SK-N-SH treated with all-trans-retinoic acid at 6 μM for 48 hours (cell line): Measurements from ENCODE around the gene EPB41L2.
"Not testable (repeated sequence)": the region's sequence is repeated elsewhere in the genome, so short reads cannot be mapped to it uniquely, and the experiment has no call there.

Source experiments
- ATAC-seq: fragments of 200-7000 bp; cut with Tn5 transposase; 3 replicates; pipeline ENCODE4 v1.9.1; 2020; ENCODE audit warnings: mild to moderate bottlenecking, moderate library complexity
- ARNTL ChIP-seq: fragments of 450-650 bp; formaldehyde crosslinking; IDR thresholded peaks from 2 replicates; pipeline ENCODE4 v1.5.0; 2020; ENCODE audit warnings: low read depth, mild to moderate bottlenecking, moderate library complexity, borderline replicate concordance
- BACH2 ChIP-seq: fragments of 250-450 bp; sonication (Bioruptor Pico); IDR thresholded peaks from 2 replicates; pipeline ENCODE4 v1.9.0; 2021; ENCODE audit warnings: mild to moderate bottlenecking, borderline replicate concordance
- CREB5 ChIP-seq: fragments of 250-450 bp; sonication (Bioruptor Pico); IDR thresholded peaks from 2 replicates; pipeline ENCODE4 v1.5.1; 2020; ENCODE audit warnings: low read depth, mild to moderate bottlenecking, moderate library complexity
- CSDC2 ChIP-seq: fragments of 250-450 bp; sonication (Bioruptor Pico); IDR thresholded peaks from 2 replicates; pipeline ENCODE4 v1.5.0; 2020; ENCODE audit warnings: mild to moderate bottlenecking, moderate library complexity
- CSRNP3 ChIP-seq: fragments of 250-450 bp; sonication (Bioruptor Pico); IDR thresholded peaks from 2 replicates; pipeline ENCODE4 v1.5.1; 2021; ENCODE audit warnings: mild to moderate bottlenecking, moderate library complexity
- ESRRG ChIP-seq: fragments of 250-450 bp; sonication (Bioruptor Pico); IDR thresholded peaks from 2 replicates; pipeline ENCODE4 v1.6.1; 2021; ENCODE audit warnings: mild to moderate bottlenecking
- GLIS3 ChIP-seq: fragments of 250-450 bp; sonication (Bioruptor Pico); IDR thresholded peaks from 2 replicates; pipeline ENCODE4 v1.5.0; 2020; ENCODE audit warnings: mild to moderate bottlenecking, moderate library complexity
- ISL1 ChIP-seq: fragments of 250-450 bp; sonication (Bioruptor Pico); IDR thresholded peaks from 2 replicates; pipeline ENCODE4 v2.1.2; 2022; ENCODE audit warnings: mild to moderate bottlenecking, moderate library complexity
- OSR1 ChIP-seq: fragments of 250-450 bp; sonication (Bioruptor Pico); IDR thresholded peaks from 2 replicates; pipeline ENCODE4 v1.8.0; 2022; ENCODE audit warnings: moderate library complexity, mild to moderate bottlenecking, inconsistent platforms
- POU6F1 ChIP-seq: fragments of 250-450 bp; sonication (Bioruptor Pico); IDR thresholded peaks from 2 replicates; pipeline ENCODE4 v1.8.0; 2021; ENCODE audit warnings: low read depth, mild to moderate bottlenecking, moderate library complexity, borderline replicate concordance
- PPARA ChIP-seq: fragments of 250-450 bp; sonication (Bioruptor Pico); IDR thresholded peaks from 2 replicates; pipeline ENCODE4 v1.5.0; 2020; ENCODE audit warnings: mild to moderate bottlenecking, borderline replicate concordance
- RARB ChIP-seq: fragments of 250-450 bp; sonication (Bioruptor Pico); IDR thresholded peaks from 2 replicates; pipeline ENCODE4 v1.8.0; 2021; ENCODE audit warnings: mild to moderate bottlenecking, moderate library complexity
- SNAI2 ChIP-seq: fragments of 250-450 bp; sonication (Bioruptor Pico); IDR thresholded peaks from 2 replicates; pipeline ENCODE4 v1.5.0; 2020; ENCODE audit warnings: mild to moderate bottlenecking, moderate library complexity
- TCF4 ChIP-seq: fragments of 250-450 bp; sonication (Bioruptor Pico); IDR thresholded peaks from 2 replicates; pipeline ENCODE4 v1.8.0; 2021; ENCODE audit warnings: mild to moderate bottlenecking, moderate library complexity, borderline replicate concordance
- TOX ChIP-seq: fragments of 250-450 bp; sonication (Bioruptor Pico); IDR thresholded peaks from 2 replicates; pipeline ENCODE4 v1.8.0; 2021; ENCODE audit warnings: mild to moderate bottlenecking, moderate library complexity, borderline replicate concordance
- TSHZ2 ChIP-seq: fragments of 250-450 bp; sonication (Bioruptor Pico); IDR thresholded peaks from 2 replicates; pipeline ENCODE4 v1.5.0; 2020; ENCODE audit warnings: mild to moderate bottlenecking, moderate library complexity
- ZC3H10 ChIP-seq: fragments of 250-450 bp; sonication (Bioruptor Pico); IDR thresholded peaks from 2 replicates; pipeline ENCODE4 v1.5.1; 2021; ENCODE audit warnings: mild to moderate bottlenecking, moderate library complexity
- ZFP3 ChIP-seq: fragments of 250-450 bp; sonication (Bioruptor Pico); IDR thresholded peaks from 2 replicates; pipeline ENCODE4 v1.5.0; 2020; ENCODE audit warnings: mild to moderate bottlenecking, moderate library complexity
- ZFP30 ChIP-seq: fragments of 450-650 bp; formaldehyde crosslinking; IDR thresholded peaks from 2 replicates; pipeline ENCODE4 v1.5.0; 2022; ENCODE audit warnings: mild to moderate bottlenecking, moderate library complexity
- ZNF565 ChIP-seq: fragments of 450-650 bp; formaldehyde crosslinking; conservative IDR thresholded peaks from 2 replicates; pipeline ENCODE4 v1.5.0; 2020; ENCODE audit warnings: low read depth, mild to moderate bottlenecking, moderate library complexity
- ZNF8 ChIP-seq: fragments of 450-650 bp; formaldehyde crosslinking; IDR thresholded peaks from 2 replicates; pipeline ENCODE4 v1.5.0; 2020; ENCODE audit warnings: mild to moderate bottlenecking, moderate library complexity

Gene EPB41L2

GRCh38 chr6:131096786-131097185, 33.7 kb upstream of the EPB41L2 start:
- TF ChIP-seq ISL1: no peak
- no peak for TF ChIP-seq ZC3H10 (CRISPR knock-in tag)
- no peak for TF ChIP-seq BACH2 (CRISPR knock-in tag)
- no peak for TF ChIP-seq CREB5 (CRISPR knock-in tag)
- TF ChIP-seq CSDC2 (CRISPR knock-in tag): no peak
- no peak for ATAC-seq

- no peak for TF ChIP-seq PPARA (CRISPR knock-in tag)
- no peak for TF ChIP-seq ARNTL
- TF ChIP-seq ZNF8 (CRISPR knock-in tag): no peak
- TF ChIP-seq TSHZ2: no peak
- no peak for TF ChIP-seq ZNF565 (CRISPR knock-in tag)
- TF ChIP-seq GLIS3: no peak
- TF ChIP-seq RARB (CRISPR knock-in tag): no peak
- no peak for TF ChIP-seq OSR1 (CRISPR knock-in tag)
- TF ChIP-seq SNAI2: no peak
- no peak for ATAC-seq
These were observed 30.3 kb upstream of the EPB41L2 start for GRCh38 chr6:131093334-131093733.

GRCh38 chr6:131091944-131092343, 28.9 kb upstream of the EPB41L2 start:
- not testable (repeated sequence) for ATAC-seq

GRCh38 chr6:131090339-131090738, 27.3 kb upstream of the EPB41L2 start:
- not testable (repeated sequence) for ATAC-seq

- TF ChIP-seq ZC3H10 (CRISPR knock-in tag) (no peak), PPARA (CRISPR knock-in tag) (no peak), TOX (CRISPR knock-in tag) (no peak), RARB (CRISPR knock-in tag) (no peak), CSRNP3 (CRISPR knock-in tag) (no peak), SNAI2 (no peak), GLIS3 (no peak), TCF4 (CRISPR knock-in tag) (no peak), CREB5 (CRISPR knock-in tag) (no peak), ZFP3 (CRISPR knock-in tag) (no peak), OSR1 (CRISPR knock-in tag) (no peak), ZFP30 (CRISPR knock-in tag) (no peak), ZNF565 (CRISPR knock-in tag) (no peak), BACH2 (CRISPR knock-in tag) (no peak), TSHZ2 (no peak), ZNF8 (CRISPR knock-in tag) (no peak), POU6F1 (no peak), ESRRG (CRISPR knock-in tag) (no peak), ARNTL (no peak)
- TF ChIP-seq, all 23 proteins: peak for 0
- ATAC-seq: no peak
These were observed 21.9 kb upstream of the EPB41L2 start for GRCh38 chr6:131084982-131085381.
